ENCODE results near the gene PIH1D1. TPM values are rescaled to one million over a fixed set of nuclear protein-coding genes. Genes with fewer than 3 reads are reported as not detected.

Gene PIH1D1
- total and polyA plus RNA-seq, 11 donors: 16.3 to 57.6 (median 31.1) TPM

GRCh38 chr19:49488046-49488862 is 36.6 kb upstream of the PIH1D1 start:
- Histone ChIP-seq H3K36me3 (peaks cover 5 to 66% (median 42%) of the 10 kb centered on the region in 9 donors), H3K9me3 (no peaks in the 10 kb centered on the region), H3K4me3 (peak overlapping the region; percentile 69 to 98 (median 88)), H3K4me1 (peaks cover 6 to 49% (median 23%) of the 10 kb centered on the region in 12 donors), H3K27ac (peak overlapping the region; percentile 75 to 93 (median 90)), H3K27me3 (no peaks in the 10 kb centered on the region)
- no peak for TF ChIP-seq CTCF (IDR thresholded peaks at IDR 0.05)
- TF ChIP-seq POLR2A (IDR thresholded peaks at IDR 0.05): no peak
- no peak for DNase-seq
- WGBS, 4 donors: 1 to 2% (median 1%) methylated on average over 25 to 26 of the region's 26 CpGs
- intact Hi-C loops (cut with DNase I): no loop called here
- no peak for ATAC-seq

GRCh38 chr19:49487277-49488045 is 35.8 kb upstream of the PIH1D1 start, which contains the start of gene RPL13A:
RPL13A (plus strand) TSS chr19:49487608; CDS start chr19:49487630, 22 bp downstream.
- peak within 1 kb of the TSS; percentile 69 to 98 (median 88) for H3K4me3 ChIP-seq
- H3K9me3 ChIP-seq: no peaks in the 10 kb centered on the region
- peaks cover 6 to 49% (median 23%) of the 10 kb centered on the region in 12 donors for H3K4me1 ChIP-seq
- peak within 1 kb of the TSS; percentile 75 to 93 (median 90) for H3K27ac ChIP-seq
- peaks cover 5 to 61% (median 39%) of the 10 kb centered on the region in 9 donors for H3K36me3 ChIP-seq
- 0 to 1% (median 1%) methylated on average over 25 to 57 of the region's 57 CpGs for WGBS, 4 donors
- H3K27me3 ChIP-seq: no peaks in the 10 kb centered on the region
- intact Hi-C loops (cut with DNase I): loop anchor here in 3 of 10 donors (1.0 to 2.0 kb wide), 3 partner anchors 8 to 35 kb away; partner anchors contain the start of genes RPS11 (in 2 of the 3) and ALDH16A1 (in 1 of the 3)
- ATAC-seq: peak; percentile 96 to 98 (median 97)
- DNase-seq: peak; percentile 100
- TF ChIP-seq CTCF (IDR thresholded peaks at IDR 0.05): no peak
- peak; percentile 24 to 97 for TF ChIP-seq POLR2A (IDR thresholded peaks at IDR 0.05)

- no peak for DNase-seq
- 64 to 92% (median 66%) methylated on average over 14 to 23 of the region's 23 CpGs for WGBS, 4 donors
- no peak for ATAC-seq
- no peaks in the 10 kb centered on the region for H3K27me3 ChIP-seq
- TF ChIP-seq CTCF (IDR thresholded peaks at IDR 0.05): no peak
- no peak for TF ChIP-seq POLR2A (IDR thresholded peaks at IDR 0.05)
- peaks cover 6 to 42% (median 21%) of the 10 kb centered on the region in 12 donors for H3K4me1 ChIP-seq
- H3K4me3 ChIP-seq: peak overlapping the region in 8 of 12 donors; percentile 29 to 98 (median 72)
- intact Hi-C loops (cut with DNase I): loop anchor here in 3 of 10 donors (1.0 to 2.0 kb wide), 3 partner anchors 9 to 34 kb away; partner anchors contain the start of genes RPS11 (in 2 of the 3) and ALDH16A1 (in 1 of the 3)
- H3K36me3 ChIP-seq: peaks cover 3 to 60% (median 36%) of the 10 kb centered on the region in 9 donors
- no peaks in the 10 kb centered on the region for H3K9me3 ChIP-seq
- peak overlapping the region in 11 of 12 donors; percentile 67 to 93 (median 82) for H3K27ac ChIP-seq
Observed at GRCh38 chr19:49486710-49487276, 35.2 kb upstream of the PIH1D1 start.
